Colon (tissue), 2 donors: ENCODE data around the gene FMN1.

ENCODE experiments used
- FAIRE-seq: peaks from 2 replicates; lab custom pipeline; 2012; peaks lifted over from hg19 to GRCh38; lab: Jason Lieb, UNC
- donor health status: control.
- donor health status: control.

FMN1 gene

GRCh38 chr15:32825219-32825618 is 369.3 kb downstream of the FMN1 start:
- no peak for FAIRE-seq

DNA sequence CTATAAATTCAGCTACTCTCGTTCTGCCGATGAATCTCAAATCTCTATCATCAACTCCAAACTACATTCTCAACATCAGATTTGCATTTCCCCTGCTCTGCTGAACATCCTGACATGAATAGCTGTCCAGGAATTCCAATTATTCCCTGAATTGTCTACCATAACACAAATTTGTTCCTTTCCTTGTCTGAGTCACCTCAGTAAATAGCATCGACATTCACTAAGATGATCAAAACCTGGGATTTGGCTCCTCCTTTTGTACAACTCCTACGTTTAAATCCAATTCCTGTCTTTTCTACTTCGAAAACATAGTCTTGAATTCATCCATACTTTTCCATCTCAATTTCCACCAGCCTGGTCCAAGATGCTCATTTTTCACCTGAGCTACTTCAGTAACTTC is 369.7 kb downstream of the FMN1 start:
- no peak for FAIRE-seq

DNA sequence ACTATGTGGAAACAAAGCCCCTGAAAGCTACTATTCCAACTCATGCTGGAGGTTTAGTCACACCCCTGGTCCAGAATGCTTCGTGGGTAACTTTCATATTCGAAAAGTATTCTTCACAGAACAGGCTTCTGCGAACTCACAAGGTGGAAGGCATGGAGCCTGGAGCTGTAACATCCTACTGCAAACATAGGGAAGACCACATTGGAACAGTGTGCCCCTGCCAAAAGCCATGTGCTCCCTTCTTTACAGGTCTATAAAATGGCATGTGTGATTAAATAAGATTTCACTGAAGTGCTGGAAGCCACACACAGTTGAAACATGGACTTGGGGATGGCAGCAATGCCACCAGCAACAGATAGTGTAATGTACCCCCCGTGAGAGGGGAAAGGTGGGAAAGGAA is 370.8 kb downstream of the FMN1 start:
- no peak for FAIRE-seq

DNA sequence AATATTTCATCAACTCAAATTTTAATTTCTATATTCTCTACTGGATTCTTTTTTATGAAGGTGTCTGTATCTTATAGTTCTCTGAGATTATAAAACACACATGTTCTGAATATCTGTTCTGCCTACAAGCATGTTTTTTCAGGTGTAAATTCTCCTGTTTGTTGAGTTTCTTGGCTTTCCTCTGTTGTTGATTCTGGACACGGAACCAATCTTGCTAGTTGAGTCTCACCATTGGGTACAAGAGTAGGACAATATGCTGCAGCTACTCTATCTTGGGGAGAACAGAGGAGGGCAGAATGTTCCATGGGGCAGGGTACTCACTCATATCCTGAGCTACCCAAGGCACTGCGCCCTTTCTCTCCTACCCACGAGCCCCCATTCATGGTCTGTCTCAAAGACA is 371.8 kb downstream of the FMN1 start:
- no peak for FAIRE-seq

GRCh38 chr15:32819448-32819847 is 375.1 kb downstream of the FMN1 start:
- no peak for FAIRE-seq

- FAIRE-seq = no peak
Observed at GRCh38 chr15:32818758-32819447, 375.6 kb downstream of the FMN1 start.

GRCh38 chr15:32817577-32817976 is 376.9 kb downstream of the FMN1 start:
- FAIRE-seq = no peak

- no peak for FAIRE-seq
Observed at GRCh38 chr15:32807331-32807730, 387.2 kb downstream of the FMN1 start.

- no peak for FAIRE-seq
Observed at GRCh38 chr15:32803631-32804030, 390.9 kb downstream of the FMN1 start.

DNA sequence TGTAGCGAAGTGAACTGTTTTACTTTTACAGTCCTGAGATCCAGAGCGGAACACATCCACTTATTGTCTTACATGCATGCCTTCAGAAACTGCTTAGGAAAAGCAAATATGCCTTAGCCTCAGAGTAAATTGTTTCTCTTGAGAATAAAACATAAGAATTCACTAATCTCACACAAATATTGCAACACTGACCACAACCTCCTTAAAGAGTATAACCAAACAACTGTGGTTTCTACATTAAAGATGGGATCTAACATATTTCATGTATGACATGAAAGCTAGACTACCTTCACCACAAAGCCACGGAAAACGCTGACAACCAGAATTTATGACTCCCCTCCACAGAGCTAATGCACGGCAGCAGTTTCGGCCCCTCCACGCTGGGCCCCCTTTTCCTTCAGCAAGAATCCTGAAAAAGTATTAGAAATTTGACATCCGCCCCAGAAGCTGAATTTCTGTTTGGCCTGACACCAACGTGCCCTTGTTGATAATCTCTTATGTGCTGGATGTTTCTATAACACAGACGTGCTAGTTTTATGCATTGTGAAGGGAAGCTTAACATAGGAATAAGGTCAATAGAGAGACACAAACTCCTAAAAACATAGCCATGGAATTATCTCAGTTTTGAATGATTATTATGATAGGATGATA is 392.1 kb downstream of the FMN1 start:
- no peak for FAIRE-seq

DNA sequence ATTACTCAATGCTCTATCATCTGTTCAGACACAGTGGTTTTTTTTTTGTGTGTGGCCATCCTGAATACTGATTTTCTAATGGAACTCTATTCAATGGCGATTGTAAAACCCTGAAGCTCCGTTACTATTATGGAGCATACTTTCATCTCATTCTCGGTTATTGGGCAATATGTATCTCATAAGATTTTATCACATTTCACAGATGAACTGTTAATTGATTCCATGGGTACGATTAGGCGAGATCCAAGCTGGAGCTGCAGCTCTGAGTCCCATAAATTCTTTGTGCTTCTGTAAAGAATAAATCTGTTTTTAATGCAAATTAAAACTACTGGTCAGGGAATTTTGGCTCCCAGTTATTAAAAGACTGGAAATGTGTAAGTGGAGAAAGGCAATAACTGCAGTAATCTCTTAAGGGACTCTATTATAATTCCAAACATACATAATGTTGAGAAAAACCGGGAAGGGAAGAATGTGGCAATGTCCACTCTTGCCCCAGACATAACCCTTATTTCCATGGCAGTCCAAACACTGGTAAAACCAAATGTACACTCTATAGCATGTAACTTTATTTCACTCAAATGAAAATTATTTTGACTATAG is 394.5 kb downstream of the FMN1 start:
- no peak for FAIRE-seq

DNA sequence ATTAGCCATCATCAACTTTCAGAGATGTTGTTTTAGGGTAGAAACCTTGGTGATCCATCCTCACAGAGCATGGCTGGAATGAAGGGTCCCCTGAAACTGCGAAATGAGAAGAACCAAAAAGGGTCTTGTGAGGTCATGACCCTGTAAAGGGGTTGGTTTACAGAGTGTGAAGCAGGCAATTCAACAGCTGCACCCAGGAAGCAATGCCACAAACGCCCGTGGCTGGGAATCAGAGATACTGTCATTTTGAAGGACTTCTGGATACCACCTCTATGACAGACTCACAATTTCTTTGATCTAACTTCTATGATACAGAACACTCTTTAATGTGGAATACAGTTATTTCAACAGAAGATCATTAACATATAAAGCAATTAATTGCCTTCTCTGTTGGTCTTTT is 397.7 kb downstream of the FMN1 start:
- no peak for FAIRE-seq

GRCh38 chr15:32794973-32795372 is 399.5 kb downstream of the FMN1 start:
- FAIRE-seq = no peak

DNA sequence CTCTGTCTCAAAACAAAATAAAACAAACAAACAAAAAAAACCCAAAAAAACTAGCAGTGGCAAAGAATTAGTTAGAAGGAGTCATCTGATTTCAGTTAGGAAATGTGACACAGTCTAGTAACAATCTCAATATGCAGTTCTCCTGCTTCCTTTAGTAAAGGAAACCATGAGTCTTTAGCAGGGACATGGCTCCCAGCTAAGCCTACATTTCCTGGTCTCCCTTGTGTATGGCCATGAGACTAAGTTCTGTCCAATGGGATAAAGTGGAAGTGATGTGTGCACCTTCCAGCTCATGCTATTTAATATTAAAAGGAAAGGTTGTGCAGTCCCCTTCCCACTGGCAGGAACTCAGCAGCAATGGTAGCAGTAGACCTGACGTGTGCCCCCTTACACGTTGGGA is 402.1 kb downstream of the FMN1 start:
- FAIRE-seq = no peak

DNA sequence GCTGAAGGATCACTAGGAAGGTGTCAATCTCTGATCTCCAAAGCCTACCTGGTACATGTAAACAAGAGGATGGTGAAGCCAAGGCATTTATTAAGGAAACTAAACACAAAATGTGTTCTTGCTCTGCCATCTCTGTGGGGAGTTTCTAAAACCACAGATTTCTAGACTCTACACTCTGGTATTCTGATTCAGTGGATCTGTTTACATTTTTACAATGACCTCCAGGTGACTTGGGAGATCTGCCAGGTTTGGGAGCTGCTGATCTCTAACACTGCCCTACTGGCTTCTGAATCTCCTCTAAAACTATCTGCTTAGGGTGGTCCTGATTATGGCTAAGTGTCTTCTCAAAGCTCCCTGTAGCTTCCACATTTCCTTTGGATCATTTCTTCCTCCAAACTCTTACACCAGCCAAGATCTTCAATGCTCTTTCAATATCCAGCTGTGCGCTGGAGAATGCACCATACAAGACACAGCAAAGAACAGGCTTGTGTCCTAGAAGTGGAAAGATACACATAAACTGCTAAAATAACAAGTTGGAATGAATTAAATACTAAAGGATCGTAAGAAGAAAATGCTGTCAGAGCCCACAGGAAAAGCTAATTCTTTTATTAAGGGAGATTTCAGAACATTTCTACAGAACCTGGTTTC is 404.0 kb downstream of the FMN1 start:
- FAIRE-seq = no peak

DNA sequence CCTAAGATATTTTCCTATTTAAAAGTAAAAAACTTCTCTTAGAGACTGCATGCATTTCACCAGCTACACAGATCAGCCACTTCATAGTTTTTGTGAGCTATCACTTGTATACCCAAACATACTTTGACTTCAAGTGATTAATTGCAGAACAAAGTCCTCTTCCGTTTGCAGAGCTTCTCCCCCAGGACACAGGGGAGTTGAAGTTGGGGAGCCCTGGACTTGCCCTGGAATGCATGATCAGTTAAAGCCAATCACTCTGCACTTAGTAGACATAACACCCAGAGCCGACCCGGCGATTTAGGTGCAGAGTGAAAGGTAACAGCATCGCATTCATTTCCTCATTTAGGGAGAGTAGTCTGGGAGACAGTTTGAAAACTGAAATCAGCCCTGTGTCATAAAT is 406.6 kb downstream of the FMN1 start:
- FAIRE-seq = no peak

- no peak for FAIRE-seq
Observed at GRCh38 chr15:32786906-32787305, 407.6 kb downstream of the FMN1 start.

GRCh38 chr15:32784581-32784980 is 409.9 kb downstream of the FMN1 start:
- no peak for FAIRE-seq

DNA sequence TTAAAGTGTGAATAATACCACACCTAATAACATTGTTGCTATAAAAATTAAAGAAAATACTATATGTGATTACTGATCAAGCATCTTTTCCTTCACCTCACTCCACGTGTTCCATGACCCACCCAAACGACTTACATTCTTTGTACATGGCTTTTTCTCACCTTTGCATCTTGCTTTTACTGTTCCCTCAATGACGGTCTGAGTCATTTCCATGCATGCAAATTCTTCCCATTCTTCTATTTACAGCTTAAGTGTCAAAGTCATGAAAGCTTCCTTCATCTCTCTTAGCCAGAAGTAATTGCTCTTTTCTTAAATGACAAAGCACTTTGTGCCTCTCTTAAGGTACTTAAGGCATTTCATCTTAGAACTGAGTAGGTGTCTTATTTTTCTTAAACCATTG is 412.7 kb downstream of the FMN1 start:
- FAIRE-seq = no peak

DNA sequence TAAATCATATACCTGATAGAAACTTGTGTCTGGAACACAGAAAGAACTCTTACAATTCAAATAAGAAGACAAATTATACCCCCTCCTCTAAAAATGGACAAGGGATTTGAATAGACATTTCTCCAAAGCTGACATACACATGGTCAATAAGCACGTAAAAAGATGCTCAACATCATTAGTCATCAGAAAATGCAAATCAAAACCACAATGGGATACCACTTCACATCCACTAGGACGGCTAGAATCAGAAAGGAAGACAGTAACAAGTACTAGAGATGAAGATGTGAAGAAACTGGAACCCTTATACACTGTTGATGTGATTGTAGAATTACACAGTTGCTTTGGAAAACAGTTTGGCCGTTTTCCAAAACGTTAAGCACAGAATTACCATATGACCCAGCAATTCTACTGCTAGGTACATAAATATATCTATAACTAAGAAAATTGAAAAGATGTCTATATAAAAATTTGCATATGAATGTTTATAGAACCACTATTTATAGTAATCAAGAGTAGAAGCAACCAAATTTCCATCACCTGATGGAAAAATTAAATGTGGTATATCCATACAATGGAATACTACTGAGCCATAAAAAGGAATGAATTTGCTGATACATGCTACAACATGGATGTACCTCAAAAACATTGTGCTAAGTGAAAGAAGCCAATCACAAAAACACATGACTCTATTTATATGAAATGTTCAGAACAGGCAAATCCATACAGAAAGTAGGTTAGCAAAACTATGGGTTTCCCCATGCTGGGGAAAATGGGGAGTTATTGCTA is 415.9 kb downstream of the FMN1 start:
- FAIRE-seq = no peak

DNA sequence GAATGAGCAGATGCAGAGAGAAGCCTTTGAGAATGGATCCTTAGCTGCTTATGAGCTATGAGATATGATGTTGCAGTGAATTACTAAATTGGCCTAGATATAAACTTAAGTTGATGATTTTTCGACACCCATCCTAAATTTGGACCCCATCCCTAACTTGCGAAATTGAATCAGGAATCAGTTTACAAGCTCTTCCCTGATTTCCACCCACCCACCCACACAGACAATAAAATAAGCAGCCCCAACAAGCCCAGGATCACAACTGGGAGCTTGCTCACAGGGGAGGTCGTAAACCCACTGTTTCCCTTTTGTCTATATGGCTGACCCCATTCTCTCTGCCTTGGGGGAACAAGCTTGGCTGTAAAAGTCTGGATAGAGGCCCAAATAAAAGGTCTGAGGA is 419.4 kb downstream of the FMN1 start:
- FAIRE-seq = no peak

- FAIRE-seq = no peak
Observed at GRCh38 chr15:32774022-32774421, 420.5 kb downstream of the FMN1 start.
